Astrocyte (in vitro differentiated cells and primary cell): ENCODE data around the gene OTOG.

Source experiments
- CTCF ChIP-seq: IDR thresholded peaks from 2 replicates; pipeline ENCODE4 v1.5.1; 2011; ENCODE audit warnings: low read depth, mild to moderate bottlenecking, inconsistent platforms, low read length, moderate library complexity; ENCODE audit not compliant: insufficient read depth
- EZH2 ChIP-seq: IDR thresholded peaks from 2 replicates; pipeline ENCODE4 v1.6.1; 2012; ENCODE audit warnings: mild to moderate bottlenecking, low read length, inconsistent platforms; ENCODE audit not compliant: insufficient read depth

- TF ChIP-seq CTCF (no peak), EZH2 (no peak)
Observed at GRCh38 chr11:17638311-17638710, 91.3 kb downstream of the OTOG start.
